Trophoblast cell (in vitro differentiated cells and primary cell): ENCODE results near the gene TOM1L2.

Source experiments
- DNase-seq, 2 donors: peaks; one replicate each; pipeline ENCODE4 v3.0.0-alpha.2; 2016
- H2AFZ ChIP-seq: 2 replicates; pipeline ENCODE4 v1.6.1; 2013; ENCODE audit warnings: low read length, moderate library complexity, mild to moderate bottlenecking; ENCODE audit not compliant: insufficient read depth, poor library complexity
- H2AK5ac ChIP-seq: 2 replicates; pipeline ENCODE4 v1.6.1; 2013; ENCODE audit warnings: mild to moderate bottlenecking, low read length
- H2BK120ac ChIP-seq: 2 replicates; pipeline ENCODE4 v1.6.1; 2013; ENCODE audit warnings: low read length, mild to moderate bottlenecking, moderate library complexity; ENCODE audit not compliant: insufficient read depth, poor library complexity
- H2BK12ac ChIP-seq: 2 replicates; pipeline ENCODE4 v1.6.1; 2013; ENCODE audit warnings: mild to moderate bottlenecking, low read length, moderate library complexity
- H2BK5ac ChIP-seq: 2 replicates; pipeline ENCODE4 v1.6.1; 2013; ENCODE audit warnings: low read length, low read depth, moderate library complexity, mild to moderate bottlenecking; ENCODE audit not compliant: poor library complexity
- H3K14ac ChIP-seq: 2 replicates; pipeline ENCODE4 v1.6.1; 2013; ENCODE audit warnings: mild to moderate bottlenecking, low read length
- H3K18ac ChIP-seq: 2 replicates; pipeline ENCODE4 v1.6.1; 2013; ENCODE audit warnings: mild to moderate bottlenecking, low read length
- H3K23ac ChIP-seq: 2 replicates; pipeline ENCODE4 v1.6.1; 2013; ENCODE audit warnings: low read length
- H3K27ac ChIP-seq: 2 replicates; pipeline ENCODE4 v1.5.1; 2013; ENCODE audit warnings: low read depth, mild to moderate bottlenecking, inconsistent platforms, low read length, moderate library complexity
- H3K27me3 ChIP-seq: 2 replicates; pipeline ENCODE4 v1.6.1; 2013; ENCODE audit warnings: inconsistent platforms, mild to moderate bottlenecking, low read length, moderate library complexity; ENCODE audit not compliant: insufficient read depth
- H3K36me3 ChIP-seq, 2 experiments: 1 replicate in 1 of 2; 2 replicates in 1 of 2; pipeline ENCODE4 v1.6.1; 2013; ENCODE audit warnings: low read length in 2 of 2, mild to moderate bottlenecking in 2 of 2, moderate library complexity in 1 of 2; ENCODE audit not compliant: insufficient read depth in 2 of 2, control insufficient read depth in 1 of 2
- H3K4ac ChIP-seq: 2 replicates; pipeline ENCODE4 v1.6.1; 2013; ENCODE audit warnings: low read depth, mild to moderate bottlenecking, low read length, moderate library complexity
- H3K4me1 ChIP-seq, 2 experiments: 1 replicate in 1 of 2; 2 replicates in 1 of 2; pipeline ENCODE4 v1.6.1; 2013; ENCODE audit warnings: low read length in 2 of 2, mild to moderate bottlenecking in 2 of 2, moderate library complexity in 1 of 2; ENCODE audit not compliant: insufficient read depth in 2 of 2, control insufficient read depth in 1 of 2
- H3K4me2 ChIP-seq: 2 replicates; pipeline ENCODE4 v1.6.1; 2013; ENCODE audit warnings: inconsistent platforms, mild to moderate bottlenecking, low read length, moderate library complexity
- H3K4me3 ChIP-seq: 2 replicates; pipeline ENCODE4 v1.5.1; 2013; ENCODE audit warnings: mild to moderate bottlenecking, low read depth, low read length, inconsistent platforms
- H3K79me1 ChIP-seq: one replicate; pipeline ENCODE4 v1.6.1; 2013; ENCODE audit warnings: low read length
- H3K79me2 ChIP-seq: 2 replicates; pipeline ENCODE4 v1.6.1; 2013; ENCODE audit warnings: low read length, mild to moderate bottlenecking; ENCODE audit not compliant: control insufficient read depth, insufficient read depth, poor library complexity
- H3K9ac ChIP-seq: 2 replicates; pipeline ENCODE4 v1.6.1; 2013; ENCODE audit warnings: mild to moderate bottlenecking, low read length
- H3K9me3 ChIP-seq: 2 replicates; pipeline ENCODE4 v1.6.1; 2013; ENCODE audit warnings: low read depth, mild to moderate bottlenecking, control low read depth, inconsistent platforms, low read length; ENCODE audit not compliant: insufficient read depth
- H4K12ac ChIP-seq: 2 replicates; pipeline ENCODE4 v1.6.1; 2013; ENCODE audit warnings: low read depth, mild to moderate bottlenecking, low read length, moderate library complexity
- H4K8ac ChIP-seq: 2 replicates; pipeline ENCODE4 v1.6.1; 2013; ENCODE audit warnings: low read depth, mild to moderate bottlenecking, low read length, moderate library complexity
- H4K91ac ChIP-seq: one replicate; pipeline ENCODE4 v1.6.1; 2013; ENCODE audit warnings: low read depth, mild to moderate bottlenecking, low read length, moderate library complexity
- WGBS: extraction: QIAGEN DNeasy Blood & Tissue Kit; methylation state at CpG from one replicate; pipeline ENCODE4 v1.1.7; 2013; ENCODE audit warnings: missing lambda C conversion rate; ENCODE audit not compliant: insufficient read length, insufficient coverage; ENCODE audit errors: extremely low coverage; 5-methylcytosine and 5-hydroxymethylcytosine counted together

TOM1L2 gene

GRCh38 chr17:17822189-17822588 lies 150.0 kb downstream of the TOM1L2 start:
- peak overlapping the region; percentile 48 for H4K91ac ChIP-seq
- peak overlapping the region; percentile 25 for H2AFZ ChIP-seq
- peak overlapping the region; percentile 21 for H4K8ac ChIP-seq
- no peak overlapping the region for H3K23ac ChIP-seq
- peak overlapping the region; percentile 87 for H3K4ac ChIP-seq
- no peaks in the 10 kb centered on the region for H3K27me3 ChIP-seq
- H4K12ac ChIP-seq = no peak overlapping the region
- H2BK120ac ChIP-seq = peak overlapping the region; percentile 34
- H3K4me1 ChIP-seq = peaks cover 38 to 57% of the 10 kb centered on the region in 2 experiments
- H3K4me3 ChIP-seq = no peak overlapping the region
- H3K79me1 ChIP-seq = peaks cover 27% of the 10 kb centered on the region
- no peak for DNase-seq
- no CpG with 5 or more reads among the region's 1 CpG for WGBS
- H3K27ac ChIP-seq = no peak overlapping the region
- H2AK5ac ChIP-seq = peak overlapping the region; percentile 78
- H3K4me2 ChIP-seq = no peak overlapping the region
- peaks cover 4% of the 10 kb centered on the region for H3K9me3 ChIP-seq
- peaks cover 24% of the 10 kb centered on the region for H3K79me2 ChIP-seq
- peak overlapping the region; percentile 79 for H3K18ac ChIP-seq
- peak overlapping the region; percentile 11 for H2BK5ac ChIP-seq
- peaks cover 41 to 44% of the 10 kb centered on the region in 2 experiments for H3K36me3 ChIP-seq
- peak overlapping the region; percentile 56 for H2BK12ac ChIP-seq
- peak overlapping the region; percentile 28 for H3K14ac ChIP-seq
- no peak overlapping the region for H3K9ac ChIP-seq

- no peak overlapping the region for H2AK5ac ChIP-seq
- no peak overlapping the region for H4K91ac ChIP-seq
- DNase-seq = no peak
- H3K36me3 ChIP-seq = peaks cover 51 to 52% of the 10 kb centered on the region in 2 experiments
- H4K12ac ChIP-seq = no peak overlapping the region
- no peak overlapping the region for H4K8ac ChIP-seq
- H3K23ac ChIP-seq = no peak overlapping the region
- H2AFZ ChIP-seq = no peak overlapping the region
- peaks cover 24% of the 10 kb centered on the region for H3K79me2 ChIP-seq
- no peak overlapping the region for H3K4me2 ChIP-seq
- no peak overlapping the region for H3K9ac ChIP-seq
- H3K9me3 ChIP-seq = peaks cover 4% of the 10 kb centered on the region
- H2BK120ac ChIP-seq = no peak overlapping the region
- H3K18ac ChIP-seq = peak overlapping the region; percentile 19
- WGBS = no CpG with 5 or more reads among the region's 7 CpGs
- no peak overlapping the region for H2BK5ac ChIP-seq
- H3K4ac ChIP-seq = no peak overlapping the region
- no peak overlapping the region for H3K4me3 ChIP-seq
- H3K27ac ChIP-seq = no peak overlapping the region
- peaks cover 27% of the 10 kb centered on the region for H3K79me1 ChIP-seq
- H2BK12ac ChIP-seq = no peak overlapping the region
- no peak overlapping the region for H3K14ac ChIP-seq
- H3K4me1 ChIP-seq = peaks cover 31 to 52% of the 10 kb centered on the region in 2 experiments
- no peaks in the 10 kb centered on the region for H3K27me3 ChIP-seq
These were observed 151.6 kb downstream of the TOM1L2 start for GRCh38 chr17:17820463-17821158.

- Histone ChIP-seq H3K9ac (no peak overlapping the region), H3K4me3 (peak overlapping the region; percentile 6), H2BK12ac (no peak overlapping the region), H3K27me3 (no peaks in the 10 kb centered on the region), H2AK5ac (no peak overlapping the region), H3K23ac (no peak overlapping the region), H2AFZ (no peak overlapping the region), H3K14ac (no peak overlapping the region), H3K27ac (no peak overlapping the region), H4K12ac (no peak overlapping the region), H3K4me1 (peaks cover 30 to 48% of the 10 kb centered on the region in 2 experiments), H3K36me3 (peaks cover 56 to 57% of the 10 kb centered on the region in 2 experiments), H3K79me2 (peaks cover 24% of the 10 kb centered on the region), H3K4me2 (no peak overlapping the region), H3K18ac (peak overlapping the region; percentile 19), H3K4ac (no peak overlapping the region), H3K79me1 (peaks cover 26% of the 10 kb centered on the region), H4K91ac (no peak overlapping the region), H2BK5ac (no peak overlapping the region), H3K9me3 (peaks cover 4% of the 10 kb centered on the region), H4K8ac (no peak overlapping the region), H2BK120ac (no peak overlapping the region)
- no peak for DNase-seq
- no CpG with 5 or more reads among the region's 10 CpGs for WGBS
These were observed 152.2 kb downstream of the TOM1L2 start for GRCh38 chr17:17820046-17820445.

- DNase-seq = peak; percentile 51 to 56
- Histone ChIP-seq H4K8ac (no peak overlapping the region), H3K9ac (no peak overlapping the region), H2BK12ac (no peak overlapping the region), H3K9me3 (peaks cover 4% of the 10 kb centered on the region), H3K27me3 (no peaks in the 10 kb centered on the region), H3K4me3 (no peak overlapping the region), H3K4me2 (no peak overlapping the region), H3K18ac (no peak overlapping the region), H2AFZ (no peak overlapping the region), H3K36me3 (peaks cover 61 to 62% of the 10 kb centered on the region in 2 experiments), H4K12ac (no peak overlapping the region), H2BK5ac (no peak overlapping the region), H3K4ac (no peak overlapping the region), H2BK120ac (no peak overlapping the region), H3K14ac (no peak overlapping the region), H3K4me1 (peaks cover 25 to 43% of the 10 kb centered on the region in 2 experiments), H3K79me2 (peaks cover 20% of the 10 kb centered on the region), H4K91ac (no peak overlapping the region), H2AK5ac (no peak overlapping the region), H3K23ac (no peak overlapping the region), H3K27ac (no peak overlapping the region), H3K79me1 (peaks cover 21% of the 10 kb centered on the region)
- no CpG with 5 or more reads among the region's 12 CpGs for WGBS
These were observed 152.6 kb downstream of the TOM1L2 start for GRCh38 chr17:17819561-17819995.
